HG02610 (cell line): ENCODE measurements around the gene TFDP2.
"Not testable (repeated sequence)": the region's sequence is repeated elsewhere in the genome, so short reads cannot be mapped to it uniquely, and the experiment has no call there.

Experiments used
- ATAC-seq: cut with Tn5 transposase; IDR thresholded peaks from one replicate; pipeline ENCODE4 v1.9.1; 2021; ENCODE audit warnings: mild to moderate bottlenecking, moderate library complexity; ENCODE audit not compliant: unreplicated experiment

The TFDP2 gene

GRCh38 chr3:142077155-142077858 lies 72.0 kb downstream of the TFDP2 start:
- no peak for ATAC-seq

DNA sequence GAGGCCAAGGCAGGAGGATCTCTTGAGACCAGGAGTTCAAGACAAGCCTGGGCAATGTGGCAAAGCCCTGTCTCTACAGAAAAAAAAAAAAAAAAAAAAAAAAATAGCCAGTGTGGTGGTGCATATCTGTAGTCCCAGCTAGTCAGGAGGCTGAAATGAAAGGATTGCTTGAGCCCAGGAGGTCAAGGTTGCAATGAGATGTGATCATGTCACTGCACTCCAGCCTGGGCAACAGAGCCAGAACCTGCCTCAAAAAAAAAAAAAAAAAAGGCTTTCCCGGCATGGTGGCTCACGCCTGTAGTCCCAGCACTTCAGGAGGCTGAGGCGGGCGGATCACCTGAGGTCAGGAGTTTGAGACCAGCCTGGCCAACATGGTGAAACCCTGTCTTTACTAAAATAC lies 73.7 kb downstream of the TFDP2 start:
- ATAC-seq: not testable (repeated sequence)

GRCh38 chr3:142072816-142073215 lies 76.5 kb downstream of the TFDP2 start:
- ATAC-seq: no peak

- ATAC-seq: no peak
Observed at GRCh38 chr3:142065932-142066331, 83.4 kb downstream of the TFDP2 start.

GRCh38 chr3:142065344-142065743 lies 84.0 kb downstream of the TFDP2 start:
- no peak for ATAC-seq

- no peak for ATAC-seq
Observed at GRCh38 chr3:142064454-142064853, 84.9 kb downstream of the TFDP2 start.

GRCh38 chr3:142057331-142057725 lies 92.0 kb downstream of the TFDP2 start:
- no peak for ATAC-seq

GRCh38 chr3:142056656-142057330 lies 92.6 kb downstream of the TFDP2 start:
- ATAC-seq: no peak

- ATAC-seq: no peak
Observed at GRCh38 chr3:142053835-142054234, 95.5 kb downstream of the TFDP2 start.

DNA sequence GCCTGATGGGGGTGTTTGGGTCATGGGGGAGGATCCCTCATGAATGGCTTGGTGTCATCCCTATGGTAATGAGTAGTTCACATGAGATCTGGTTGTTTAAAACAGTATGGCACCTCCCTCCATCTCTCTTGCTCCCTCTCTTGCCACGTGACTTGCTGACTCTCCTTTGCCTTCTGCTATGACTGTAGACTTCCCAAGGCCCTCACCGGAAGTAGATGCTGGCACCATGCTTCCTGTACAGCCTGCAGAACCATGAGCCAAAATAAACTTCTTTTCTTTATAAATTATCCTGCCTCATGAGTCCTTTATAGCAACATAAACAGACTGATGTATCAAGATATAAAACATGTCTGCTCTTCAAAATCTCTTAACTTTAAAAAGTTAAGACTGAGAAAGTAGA lies 96.1 kb downstream of the TFDP2 start:
- ATAC-seq: no peak

GRCh38 chr3:142051351-142051750 lies 98.0 kb downstream of the TFDP2 start:
- no peak for ATAC-seq

DNA sequence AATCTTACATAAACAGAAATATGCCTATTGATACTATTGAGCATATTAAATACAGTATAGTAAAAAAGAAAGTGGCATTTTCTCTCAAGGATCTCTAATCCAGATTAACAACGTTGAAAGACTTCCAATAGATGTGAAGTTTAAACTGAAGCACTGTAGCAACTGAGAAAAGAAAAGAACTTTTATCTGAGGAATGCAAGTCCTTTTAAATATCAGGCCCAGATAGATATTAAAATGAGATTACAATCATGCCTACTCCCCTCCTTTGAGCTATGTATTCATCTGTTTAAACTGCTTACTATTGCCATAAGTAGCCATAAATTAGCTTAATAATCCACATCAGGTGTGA lies 102.3 kb downstream of the TFDP2 start:
- ATAC-seq: no peak

DNA sequence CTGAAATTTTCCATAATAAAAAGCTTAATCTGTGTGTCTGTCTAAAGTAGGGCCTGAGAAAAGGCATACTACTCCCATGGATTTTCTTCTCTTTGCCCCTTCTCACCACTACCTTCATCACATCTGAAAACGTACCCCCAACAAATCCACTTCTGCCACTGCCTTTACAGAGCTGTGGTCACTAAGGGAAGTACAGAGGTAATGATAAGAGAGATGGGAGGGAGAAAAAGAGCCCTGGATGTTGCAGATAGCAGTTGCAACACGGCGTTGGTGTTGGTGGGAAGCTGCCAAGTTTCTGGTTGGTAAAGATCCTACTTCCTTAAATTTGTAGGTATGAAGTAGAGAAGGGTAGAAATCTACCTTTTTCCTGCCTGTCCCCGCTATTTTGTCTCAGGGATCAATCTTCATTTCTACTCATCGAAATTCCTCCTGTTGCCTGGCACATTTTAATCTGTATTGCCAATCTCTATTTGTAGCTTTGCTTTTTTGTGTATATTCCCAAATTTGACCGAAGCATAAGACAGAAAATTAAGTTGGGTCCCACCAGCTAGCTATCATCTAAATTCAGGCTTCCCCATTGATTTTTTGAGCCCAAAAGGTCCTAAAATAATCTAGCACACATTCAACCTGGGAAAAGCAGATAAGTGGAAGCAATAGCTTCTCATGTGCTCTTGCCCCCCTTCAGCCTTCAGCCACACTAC lies 102.9 kb downstream of the TFDP2 start:
- no peak for ATAC-seq

DNA sequence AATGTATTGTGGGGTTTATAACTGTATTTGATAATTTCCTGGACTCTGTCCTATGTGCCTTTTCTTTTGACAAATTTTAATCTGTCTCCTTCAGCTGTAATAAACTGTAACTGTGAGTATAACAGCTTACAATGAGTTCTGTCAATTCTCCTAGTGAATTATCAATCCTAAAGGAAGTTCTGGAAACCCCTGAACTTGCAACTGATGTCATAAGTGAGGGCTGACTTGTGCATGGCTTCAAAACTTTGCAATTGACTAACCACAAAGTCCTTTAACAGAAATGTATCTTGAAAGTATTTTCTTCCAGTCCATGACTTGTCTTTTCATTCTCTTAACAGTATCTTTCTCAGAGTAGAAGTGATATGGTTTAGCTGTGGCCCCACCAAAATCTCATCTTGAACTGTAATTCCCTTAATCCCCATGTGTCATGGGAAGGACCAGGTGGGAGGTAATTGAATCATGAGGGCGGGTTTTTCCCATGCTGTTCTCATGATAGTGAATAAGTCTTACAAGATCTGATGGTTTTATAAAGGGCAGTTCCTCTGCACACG lies 108.3 kb downstream of the TFDP2 start:
- ATAC-seq: peak; percentile 78

- no peak for ATAC-seq
Observed at GRCh38 chr3:142035308-142035922, 113.9 kb downstream of the TFDP2 start.

DNA sequence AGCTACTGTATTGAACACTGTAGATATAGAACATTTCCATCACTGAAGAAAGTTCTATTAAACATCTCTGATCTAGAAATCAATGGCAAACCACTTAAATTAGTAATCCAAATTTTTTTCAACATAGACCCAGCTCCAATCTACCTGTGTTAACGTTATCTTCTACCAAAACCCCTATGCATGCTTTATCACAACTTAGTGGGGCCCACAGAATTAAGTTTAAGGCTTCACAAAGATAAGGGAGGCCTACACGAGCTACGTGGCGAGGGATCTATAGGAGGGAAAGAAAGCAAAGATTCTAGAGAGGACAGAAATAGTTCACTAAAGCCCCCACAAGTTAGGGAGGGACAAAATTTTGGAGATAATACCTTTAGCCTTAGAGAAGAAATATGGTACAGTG lies 116.1 kb downstream of the TFDP2 start:
- no peak for ATAC-seq

GRCh38 chr3:142031575-142031974 lies 117.8 kb downstream of the TFDP2 start:
- ATAC-seq: no peak

DNA sequence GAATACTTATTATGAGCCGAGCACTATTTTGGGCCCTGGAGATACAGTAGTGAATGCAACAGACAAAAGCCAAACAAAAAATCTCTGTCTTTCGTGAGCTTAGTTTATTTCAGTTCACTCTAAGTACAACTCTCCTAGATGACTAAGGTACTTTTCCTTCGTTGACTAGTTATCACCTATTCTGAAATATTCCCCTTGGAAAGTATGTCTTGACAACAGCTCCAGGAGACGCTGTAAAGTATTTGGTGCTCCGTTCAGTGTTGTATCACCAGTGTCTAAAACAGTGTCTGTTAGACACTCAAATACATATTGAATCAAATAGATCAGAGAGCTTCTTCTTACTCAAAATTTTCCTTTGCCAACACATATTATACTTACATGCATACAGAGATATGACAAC lies 119.6 kb downstream of the TFDP2 start:
- ATAC-seq: no peak

DNA sequence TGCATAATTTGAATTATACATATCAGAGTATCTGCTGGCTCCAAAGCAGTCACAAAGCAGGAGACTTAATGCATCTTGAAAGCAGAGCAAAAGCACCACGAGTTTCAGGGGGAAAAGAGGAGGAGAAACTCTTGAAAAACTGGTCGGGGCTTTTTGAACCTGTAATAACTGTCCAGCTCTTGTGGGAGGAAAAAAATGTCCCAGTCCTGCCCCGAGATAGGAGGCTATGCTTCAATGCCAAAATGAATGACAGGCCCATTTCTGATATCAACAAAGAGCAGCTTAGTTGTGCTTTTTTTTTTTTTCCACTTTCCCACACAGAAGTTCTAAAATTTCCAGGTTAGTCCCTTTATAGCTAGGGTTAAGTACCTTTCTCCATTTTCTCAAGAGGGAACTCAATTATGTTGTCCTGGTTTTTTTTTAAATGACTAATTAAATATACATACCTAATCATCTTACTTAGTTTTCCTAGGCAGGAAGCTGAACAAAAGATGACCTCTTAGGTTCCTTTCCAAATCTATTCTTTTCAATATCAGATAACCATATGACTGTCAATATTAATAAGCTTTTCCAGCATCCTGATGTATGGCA lies 120.2 kb downstream of the TFDP2 start:
- ATAC-seq: peak; percentile 59

DNA sequence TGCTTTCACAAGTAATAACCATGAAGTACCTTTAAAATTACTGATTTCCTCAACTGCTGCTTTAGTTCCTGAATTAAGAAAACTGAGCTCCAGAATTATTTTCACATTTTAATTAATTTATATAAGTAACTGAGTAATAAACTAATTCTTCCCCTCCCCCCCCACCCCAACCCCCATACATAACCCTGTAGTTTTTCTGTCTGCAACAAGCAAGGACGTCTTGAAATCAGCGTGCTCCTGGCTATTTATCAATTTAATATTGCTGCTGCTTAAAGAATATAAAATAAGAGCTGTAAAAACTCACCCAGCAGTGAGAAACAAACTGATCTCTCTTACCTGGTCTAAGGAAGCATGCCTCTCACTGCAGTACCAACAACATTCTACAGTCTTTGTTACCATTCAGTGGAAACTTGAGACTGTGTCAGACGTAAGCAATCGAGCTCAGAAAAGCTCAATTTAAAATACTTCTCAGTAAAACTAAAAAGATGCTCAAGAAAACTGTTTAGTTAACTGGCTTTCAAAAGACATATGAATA lies 121.0 kb downstream of the TFDP2 start:
- ATAC-seq: no peak

DNA sequence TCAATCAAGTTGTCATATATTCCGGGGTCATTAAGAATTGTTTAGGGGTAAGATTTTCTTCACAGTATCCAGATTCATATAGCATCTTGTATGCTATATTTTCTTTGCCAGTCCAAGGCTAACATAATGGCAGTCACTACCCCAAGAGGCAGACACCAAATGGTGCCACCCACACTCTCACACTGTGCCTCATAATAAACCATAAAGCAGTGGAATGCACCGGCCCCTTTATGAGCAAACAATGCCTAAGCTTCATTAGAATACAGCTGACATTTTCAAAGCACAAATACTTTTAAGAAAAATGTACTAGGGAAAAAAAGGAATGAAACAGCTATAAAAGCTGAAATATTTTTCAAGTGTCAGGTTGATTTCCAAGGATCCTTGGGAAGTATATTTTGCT lies 121.6 kb downstream of the TFDP2 start:
- ATAC-seq: peak; percentile 59
